SK-N-MC (cell line): ENCODE measurements around the gene PCK2.

Source experiments
- EZH2 ChIP-seq: fragments of 200-600 bp; sonication (generic); IDR thresholded peaks from one replicate; pipeline ENCODE4 v1.6.1; 2017; ENCODE audit warnings: antibody characterized with exemption
- POLR2AphosphoS5 ChIP-seq: IDR thresholded peaks from 2 replicates; pipeline ENCODE4 v1.6.1; 2012; ENCODE audit warnings: mild to moderate bottlenecking, low read depth, low read length, borderline replicate concordance

GRCh38 chr14:24088095-24088494 lies 6.0 kb upstream of the PCK2 start:
- TF ChIP-seq EZH2 (no peak), POLR2AphosphoS5 (no peak)
